Mucosa of descending colon (tissue), 3 donors: Measurements from ENCODE around the gene LRBA. TPM values are rescaled to one million over a fixed set of nuclear protein-coding genes. Genes with fewer than 3 reads are reported as not detected.
"Not testable (repeated sequence)": the region's sequence is repeated elsewhere in the genome, so short reads cannot be mapped to it uniquely, and the experiment has no call there.

Experiments used
- ATAC-seq: fragments of 200-7000 bp; cut with Tn5 transposase; one replicate; pipeline ENCODE4 v1.9.1; 2020; ENCODE audit warnings: mild to moderate bottlenecking, moderate library complexity
- DNase-seq, 3 donors: peaks; one replicate each; pipeline ENCODE4 v3.0.0-alpha.2; 2020
- H3K36me3 ChIP-seq: fragments of 200-600 bp; one replicate; pipeline ENCODE4 v1.8.0; 2021; ENCODE audit warnings: low read depth, mild to moderate bottlenecking
- H3K4me1 ChIP-seq: fragments of 200-600 bp; one replicate; pipeline ENCODE4 v1.8.0; 2021; ENCODE audit warnings: low read depth, mild to moderate bottlenecking
- H3K4me3 ChIP-seq: fragments of 200-600 bp; one replicate; pipeline ENCODE4 v1.8.0; 2021; ENCODE audit warnings: mild to moderate bottlenecking
- H3K9me3 ChIP-seq: fragments of 200-600 bp; one replicate; pipeline ENCODE4 v1.8.0; 2021; ENCODE audit warnings: mild to moderate bottlenecking
- intact Hi-C, 2 donors: fragments of 100-400 bp; cut with DNase I in 1 of 2; cut with micrococcal nuclease in 1 of 2; formaldehyde crosslinking; loops; one replicate each; pipeline versions ENCODE4 v1.11.0 to v1.11.1; 2022; cut with DNase I, micrococcal nuclease
- long read RNA-seq, 2 donors: library from polyadenylated mRNA; unstranded; transcript quantifications; one replicate each; pipeline ENCODE4 v2.0.0, GENCODE V29; 2019 to 2021
- total RNA-seq, 3 donors: library from RNA; stranded (reverse); fragmentation: NEBNext Ultra II Directional in 2 of 3; extraction: Animal tissue kit (Norgen Biotek cat#: 25700) in 2 of 3; gene quantifications; one replicate each; pipeline versions ENCODE4 v1.2.1 to v1.2.4, GENCODE V29; 2021 to 2023
- TF ChIP-seq, protein P1 (sequence below): fragments of 200-600 bp; IDR thresholded peaks from one replicate; pipeline ENCODE4 v1.8.0; 2022; ENCODE audit warnings: antibody characterized with exemption, mild to moderate bottlenecking
- donor health status: DM: no; HTN: no; CAD: no; lungs with moderate emphysema.
- donor health status: DM: no; HTN: no; CAD: no.
- donor health status: DM: no; HTN: yes; CAD: no.

The LRBA gene, protein sequence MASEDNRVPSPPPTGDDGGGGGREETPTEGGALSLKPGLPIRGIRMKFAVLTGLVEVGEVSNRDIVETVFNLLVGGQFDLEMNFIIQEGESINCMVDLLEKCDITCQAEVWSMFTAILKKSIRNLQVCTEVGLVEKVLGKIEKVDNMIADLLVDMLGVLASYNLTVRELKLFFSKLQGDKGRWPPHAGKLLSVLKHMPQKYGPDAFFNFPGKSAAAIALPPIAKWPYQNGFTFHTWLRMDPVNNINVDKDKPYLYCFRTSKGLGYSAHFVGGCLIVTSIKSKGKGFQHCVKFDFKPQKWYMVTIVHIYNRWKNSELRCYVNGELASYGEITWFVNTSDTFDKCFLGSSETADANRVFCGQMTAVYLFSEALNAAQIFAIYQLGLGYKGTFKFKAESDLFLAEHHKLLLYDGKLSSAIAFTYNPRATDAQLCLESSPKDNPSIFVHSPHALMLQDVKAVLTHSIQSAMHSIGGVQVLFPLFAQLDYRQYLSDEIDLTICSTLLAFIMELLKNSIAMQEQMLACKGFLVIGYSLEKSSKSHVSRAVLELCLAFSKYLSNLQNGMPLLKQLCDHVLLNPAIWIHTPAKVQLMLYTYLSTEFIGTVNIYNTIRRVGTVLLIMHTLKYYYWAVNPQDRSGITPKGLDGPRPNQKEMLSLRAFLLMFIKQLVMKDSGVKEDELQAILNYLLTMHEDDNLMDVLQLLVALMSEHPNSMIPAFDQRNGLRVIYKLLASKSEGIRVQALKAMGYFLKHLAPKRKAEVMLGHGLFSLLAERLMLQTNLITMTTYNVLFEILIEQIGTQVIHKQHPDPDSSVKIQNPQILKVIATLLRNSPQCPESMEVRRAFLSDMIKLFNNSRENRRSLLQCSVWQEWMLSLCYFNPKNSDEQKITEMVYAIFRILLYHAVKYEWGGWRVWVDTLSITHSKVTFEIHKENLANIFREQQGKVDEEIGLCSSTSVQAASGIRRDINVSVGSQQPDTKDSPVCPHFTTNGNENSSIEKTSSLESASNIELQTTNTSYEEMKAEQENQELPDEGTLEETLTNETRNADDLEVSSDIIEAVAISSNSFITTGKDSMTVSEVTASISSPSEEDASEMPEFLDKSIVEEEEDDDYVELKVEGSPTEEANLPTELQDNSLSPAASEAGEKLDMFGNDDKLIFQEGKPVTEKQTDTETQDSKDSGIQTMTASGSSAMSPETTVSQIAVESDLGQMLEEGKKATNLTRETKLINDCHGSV (N-terminal part only)
- total RNA-seq: 10 to 100 TPM; 69.8 to 98.4 (median 76.2) TPM
- long read RNA-seq, donor 1, partial matches to known transcripts: 7 of 24 reads
- long read RNA-seq, donor 1, other reads (novel, unspliced or antisense): 17 of 24 reads
- long read RNA-seq, donor 2, partial matches to known transcripts: 1 of 3 reads
- long read RNA-seq, donor 2, other reads (novel, unspliced or antisense): 1 of 3 reads

DNA sequence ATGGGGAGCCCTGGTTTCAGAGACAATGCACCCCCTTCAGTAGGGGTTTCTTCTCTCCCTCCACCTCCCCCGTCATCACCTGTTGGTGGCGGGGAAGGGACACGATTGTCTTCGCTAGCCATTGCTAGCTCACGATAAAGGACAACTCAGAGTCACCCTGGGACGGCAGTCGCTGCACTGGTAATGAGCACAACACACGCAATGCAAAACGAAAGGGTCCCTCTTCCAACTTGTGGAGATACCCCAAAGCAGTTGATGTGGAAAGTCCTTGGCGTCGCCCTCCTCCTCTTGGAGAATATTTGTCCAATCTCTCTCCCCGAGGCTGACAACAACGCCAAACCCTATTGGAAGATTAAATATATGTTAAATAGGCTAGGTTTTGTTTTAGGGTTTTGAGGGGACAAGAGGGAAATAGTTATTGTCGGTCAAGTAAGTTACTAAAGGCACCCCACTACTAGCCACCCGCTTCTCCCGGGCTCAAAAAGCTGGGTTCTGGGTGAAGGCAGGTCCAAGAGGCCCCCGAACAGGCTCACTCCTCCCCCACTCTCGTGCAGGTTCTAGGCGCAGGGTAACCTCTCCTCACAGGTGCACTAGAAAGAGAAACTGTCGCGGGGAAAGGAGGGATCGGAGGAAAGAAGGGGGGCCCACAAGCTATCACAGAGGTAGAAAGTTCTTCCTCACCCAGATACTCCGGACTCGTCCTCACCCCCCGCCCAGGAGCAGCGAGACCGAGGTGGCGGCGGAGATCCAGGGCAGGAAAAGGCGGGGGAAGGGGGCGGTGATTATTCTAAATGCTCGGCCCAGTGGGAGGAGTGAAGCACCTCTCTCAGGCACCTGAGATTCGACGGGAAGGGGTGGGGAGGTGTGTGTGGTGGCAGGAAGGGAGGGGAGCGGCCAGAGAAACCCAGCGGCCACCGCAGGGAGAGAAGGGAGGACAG is at the start of gene LRBA:
LRBA (minus strand) TSS at position 764 of the 938 bp plus-strand sequence; CDS start at position 122, 642 bp downstream.
- intact Hi-C loops: no loop called here
- H3K4me1 ChIP-seq: peaks cover 17% of the 10 kb centered on the region

DNA sequence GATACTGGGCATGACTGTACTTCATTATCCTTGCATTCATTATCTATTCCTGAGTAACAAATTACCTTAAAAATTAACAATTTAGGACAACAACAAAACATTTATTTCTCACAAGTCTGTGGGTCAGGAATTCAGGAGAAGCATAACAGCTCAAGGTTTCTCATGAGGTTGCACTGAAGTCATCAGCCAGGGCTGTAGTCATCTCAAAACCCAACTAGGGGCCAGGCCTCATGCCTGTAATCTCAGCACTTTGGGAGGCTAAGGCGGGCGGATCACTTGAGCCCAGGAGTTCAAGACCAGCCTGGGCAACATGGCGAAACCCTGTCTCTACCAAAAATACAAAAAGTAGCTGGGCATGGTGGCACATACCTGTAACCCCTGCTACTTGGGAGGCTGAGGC is 48.1 kb upstream of the LRBA start:
- ATAC-seq, H3K9me3 ChIP-seq, DNase-seq, H3K36me3 ChIP-seq, intact Hi-C loops, H3K4me1 ChIP-seq, H3K4me3 ChIP-seq: not testable (repeated sequence)

More for the DNA sequence above, at the start of gene LRBA:
- H3K9me3 ChIP-seq: no peaks in the 10 kb centered on the region
- peak within 1 kb of the TSS; percentile 96 for H3K4me3 ChIP-seq
- ATAC-seq (peak; percentile 90), DNase-seq (peak; percentile 90 to 96 (median 91))
- TF ChIP-seq, protein P1, sequence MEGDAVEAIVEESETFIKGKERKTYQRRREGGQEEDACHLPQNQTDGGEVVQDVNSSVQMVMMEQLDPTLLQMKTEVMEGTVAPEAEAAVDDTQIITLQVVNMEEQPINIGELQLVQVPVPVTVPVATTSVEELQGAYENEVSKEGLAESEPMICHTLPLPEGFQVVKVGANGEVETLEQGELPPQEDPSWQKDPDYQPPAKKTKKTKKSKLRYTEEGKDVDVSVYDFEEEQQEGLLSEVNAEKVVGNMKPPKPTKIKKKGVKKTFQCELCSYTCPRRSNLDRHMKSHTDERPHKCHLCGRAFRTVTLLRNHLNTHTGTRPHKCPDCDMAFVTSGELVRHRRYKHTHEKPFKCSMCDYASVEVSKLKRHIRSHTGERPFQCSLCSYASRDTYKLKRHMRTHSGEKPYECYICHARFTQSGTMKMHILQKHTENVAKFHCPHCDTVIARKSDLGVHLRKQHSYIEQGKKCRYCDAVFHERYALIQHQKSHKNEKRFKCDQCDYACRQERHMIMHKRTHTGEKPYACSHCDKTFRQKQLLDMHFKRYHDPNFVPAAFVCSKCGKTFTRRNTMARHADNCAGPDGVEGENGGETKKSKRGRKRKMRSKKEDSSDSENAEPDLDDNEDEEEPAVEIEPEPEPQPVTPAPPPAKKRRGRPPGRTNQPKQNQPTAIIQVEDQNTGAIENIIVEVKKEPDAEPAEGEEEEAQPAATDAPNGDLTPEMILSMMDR: no peak
- H3K36me3 ChIP-seq: no peaks in the 10 kb centered on the region

DNA sequence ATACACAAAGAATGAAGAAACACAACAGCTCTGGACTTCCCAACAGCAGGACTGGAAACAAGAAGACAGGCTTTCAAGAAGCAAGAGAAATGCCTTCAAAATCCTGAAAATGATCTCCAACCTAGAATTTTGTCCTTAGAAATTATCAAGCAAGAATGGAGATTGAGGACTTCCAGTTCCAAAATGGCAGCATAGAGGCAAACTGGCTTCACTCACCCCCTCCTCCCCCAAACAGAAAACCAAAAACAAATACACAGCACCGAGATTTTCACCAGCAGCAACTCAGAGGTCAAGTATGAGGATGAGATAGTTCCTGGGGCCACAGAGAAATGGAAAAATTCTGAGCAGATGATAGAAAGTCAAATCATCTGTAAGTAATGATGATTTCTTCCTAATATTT is 40.5 kb upstream of the LRBA start:
- ATAC-seq (no peak), DNase-seq (no peak)
- intact Hi-C loops: no loop called here
- H3K36me3 ChIP-seq: no peaks in the 10 kb centered on the region
- H3K4me3 ChIP-seq: no peak overlapping the region
- no peaks in the 10 kb centered on the region for H3K9me3 ChIP-seq
- no peaks in the 10 kb centered on the region for H3K4me1 ChIP-seq
- TF ChIP-seq, protein P1: no peak

DNA sequence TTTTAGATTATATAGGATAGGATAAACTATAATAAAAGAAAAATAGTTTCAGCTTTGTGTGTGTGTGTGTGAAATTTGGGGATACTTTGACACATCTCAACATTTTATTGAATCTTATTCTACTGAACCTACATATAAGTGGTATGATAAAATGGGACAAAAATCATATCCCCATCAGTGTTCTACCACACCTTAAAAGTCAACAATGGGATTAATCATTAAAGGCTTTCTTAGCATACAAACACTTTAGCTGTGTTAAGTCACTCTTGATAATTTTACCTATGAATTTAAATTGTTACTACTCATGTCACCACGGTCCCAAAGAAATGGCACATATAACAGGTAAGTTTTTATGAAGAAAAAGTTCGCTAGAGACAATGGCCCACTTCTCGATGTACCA is 37.7 kb upstream of the LRBA start:
- Histone ChIP-seq H3K36me3 (no peaks in the 10 kb centered on the region), H3K4me3 (no peak overlapping the region), H3K4me1 (no peaks in the 10 kb centered on the region), H3K9me3 (no peaks in the 10 kb centered on the region)
- TF ChIP-seq, protein P1: no peak
- intact Hi-C loops: no loop called here
- DNase-seq (no peak), ATAC-seq (no peak)

DNA sequence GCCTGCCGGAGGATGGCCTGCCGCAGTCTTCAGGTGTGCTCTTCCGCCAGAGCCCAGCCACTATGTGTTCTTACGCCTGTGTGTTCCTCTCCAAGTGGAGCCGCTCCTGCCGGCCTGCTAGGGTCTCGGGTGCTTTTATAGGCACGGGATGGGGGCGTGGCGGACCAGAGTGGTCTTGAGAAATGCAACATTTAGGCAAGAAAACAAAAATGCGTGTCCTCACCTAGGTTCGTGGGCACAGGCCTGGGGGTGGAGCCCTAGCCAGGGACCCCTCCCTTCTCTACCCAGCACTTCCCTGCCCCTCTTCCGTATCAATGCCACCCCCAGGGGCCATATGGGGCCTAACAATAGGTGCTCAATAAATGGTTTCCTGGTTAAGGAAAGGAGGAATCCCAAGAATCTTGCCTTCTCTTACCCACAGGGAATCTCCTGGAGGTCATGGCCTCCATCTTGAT is 34.4 kb upstream of the LRBA start:
- Histone ChIP-seq H3K4me3 (no peak overlapping the region), H3K9me3 (no peaks in the 10 kb centered on the region), H3K4me1 (no peaks in the 10 kb centered on the region), H3K36me3 (no peaks in the 10 kb centered on the region)
- TF ChIP-seq, protein P1: no peak
- intact Hi-C loops: no loop called here
- DNase-seq (no peak), ATAC-seq (no peak)
